ENCODE data around the gene UTP14C.
"Not testable (repeated sequence)": the region's sequence is repeated elsewhere in the genome, so short reads cannot be mapped to it uniquely, and the experiment has no call there.

UTP14C gene, protein sequence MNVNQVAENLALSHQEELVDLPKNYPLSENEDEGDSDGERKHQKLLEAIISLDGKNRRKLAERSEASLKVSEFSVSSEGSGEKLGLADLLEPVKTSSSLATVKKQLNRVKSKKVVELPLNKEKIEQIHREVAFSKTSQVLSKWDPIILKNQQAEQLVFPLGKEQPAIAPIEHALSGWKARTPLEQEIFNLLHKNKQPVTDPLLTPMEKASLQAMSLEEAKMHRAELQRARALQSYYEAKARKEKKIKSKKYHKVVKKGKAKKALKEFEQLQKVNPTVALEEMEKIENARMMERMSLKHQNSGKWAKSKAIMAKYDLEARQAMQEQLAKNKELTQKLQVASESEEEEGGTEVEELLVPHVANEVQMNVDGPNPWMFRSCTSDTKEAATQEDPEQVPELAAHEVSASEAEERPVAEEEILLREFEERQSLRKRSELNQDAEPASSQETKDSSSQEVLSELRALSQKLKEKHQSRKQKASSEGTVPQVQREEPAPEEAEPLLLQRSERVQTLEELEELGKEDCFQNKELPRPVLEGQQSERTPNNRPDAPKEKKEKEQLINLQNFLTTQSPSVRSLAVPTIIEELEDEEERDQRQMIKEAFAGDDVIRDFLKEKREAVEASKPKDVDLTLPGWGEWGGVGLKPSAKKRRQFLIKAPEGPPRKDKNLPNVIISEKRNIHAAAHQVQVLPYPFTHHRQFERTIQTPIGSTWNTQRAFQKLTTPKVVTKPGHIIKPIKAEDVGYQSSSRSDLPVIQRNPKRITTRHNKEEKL

GRCh38 chr13:52024481-52024880 lies at the start of gene UTP14C:
UTP14C (plus strand) TSS chr13:52024691; CDS start chr13:52028805, 4,114 bp downstream.
- in situ Hi-C loops (cut with HindIII; ENCODE audit: low sequenced_read_pairs): no loop called here

- in situ Hi-C loops (cut with HindIII; ENCODE audit: low sequenced_read_pairs): no loop called here
Measured at GRCh38 chr13:51976423-51976822, 48.1 kb upstream of the UTP14C start.

- in situ Hi-C loops (cut with HindIII; ENCODE audit: low sequenced_read_pairs): no loop called here
Measured at GRCh38 chr13:51976890-51977289, 47.6 kb upstream of the UTP14C start.

DNA sequence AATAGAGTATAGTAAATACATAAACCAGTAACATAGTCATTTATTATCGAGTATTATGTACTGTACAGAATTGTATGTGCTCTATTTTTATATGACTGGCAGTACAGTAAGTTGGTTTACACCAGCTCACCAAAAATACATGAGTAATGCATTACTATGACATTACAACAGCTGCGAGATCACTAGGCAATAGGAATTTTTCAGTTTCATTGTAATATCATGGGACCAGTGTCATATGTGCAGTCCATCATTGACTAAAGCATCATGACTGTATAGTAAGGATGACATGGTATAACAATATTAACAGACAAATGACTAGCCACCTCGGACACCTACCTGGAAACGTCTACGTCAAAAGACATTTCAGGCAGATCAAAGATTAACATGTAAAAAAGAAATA lies 46.9 kb upstream of the UTP14C start:
- in situ Hi-C loops (cut with HindIII; ENCODE audit: low sequenced_read_pairs): no loop called here

DNA sequence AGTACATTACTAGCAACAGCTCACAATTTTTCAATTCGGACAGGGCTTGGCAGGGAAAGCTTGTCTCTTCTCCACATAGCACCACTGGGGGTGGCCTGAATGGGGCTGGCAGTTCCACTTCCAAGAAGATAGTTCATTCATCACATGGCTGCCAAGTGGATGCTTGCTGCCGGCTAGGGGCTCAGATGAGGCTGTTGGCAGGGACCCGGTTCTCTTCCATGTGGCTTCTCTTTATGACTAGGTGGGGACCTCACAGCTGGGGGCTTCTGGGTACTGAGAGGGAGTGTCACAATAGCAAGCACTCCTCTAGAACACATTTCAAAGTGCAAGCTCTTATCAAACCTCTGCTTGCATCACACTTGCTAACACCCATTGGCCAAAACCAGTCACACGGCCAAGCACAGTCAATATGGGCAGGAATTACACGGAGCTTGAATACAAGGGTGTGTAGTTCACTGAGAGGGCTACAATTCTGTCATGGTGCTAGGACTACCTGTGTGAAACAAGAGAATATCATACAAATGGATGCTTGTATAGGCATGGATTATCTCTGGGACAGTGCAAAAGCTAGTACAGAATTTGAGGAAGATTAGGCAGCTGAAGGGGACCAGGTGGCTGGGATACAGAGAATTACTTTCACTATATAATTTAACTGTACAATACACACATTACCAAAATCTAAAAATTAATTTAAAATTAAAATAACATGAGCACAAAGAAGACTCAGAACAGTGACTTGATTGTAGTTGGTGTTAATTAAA lies 45.5 kb upstream of the UTP14C start:
- in situ Hi-C loops (cut with HindIII; ENCODE audit: low sequenced_read_pairs): no loop called here

DNA sequence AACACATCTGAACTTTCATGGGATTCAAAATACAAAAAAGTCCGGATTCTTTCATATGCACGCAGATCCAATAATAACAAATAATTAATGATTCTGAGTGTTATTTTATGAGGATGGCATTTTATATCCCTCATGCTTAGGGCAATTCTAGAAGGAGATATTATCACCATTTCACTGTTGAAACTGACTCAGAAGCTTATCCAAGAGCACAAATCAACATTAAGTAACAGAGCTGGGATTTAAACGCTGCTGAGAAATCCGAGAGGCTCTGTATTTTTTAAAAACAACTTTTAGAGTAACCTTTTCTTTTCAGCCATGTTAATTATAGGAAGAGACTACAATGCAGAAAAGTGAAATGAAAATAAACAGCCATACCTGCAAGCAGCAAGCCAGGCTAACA lies 43.6 kb upstream of the UTP14C start:
- in situ Hi-C loops (cut with HindIII; ENCODE audit: low sequenced_read_pairs): no loop called here

- in situ Hi-C loops (cut with HindIII; ENCODE audit: low sequenced_read_pairs): no loop called here
Measured at GRCh38 chr13:51981355-51981754, 43.1 kb upstream of the UTP14C start.

GRCh38 chr13:51983292-51983691 lies 41.2 kb upstream of the UTP14C start:
- in situ Hi-C loops (cut with HindIII; ENCODE audit: low sequenced_read_pairs): not testable (repeated sequence)

DNA sequence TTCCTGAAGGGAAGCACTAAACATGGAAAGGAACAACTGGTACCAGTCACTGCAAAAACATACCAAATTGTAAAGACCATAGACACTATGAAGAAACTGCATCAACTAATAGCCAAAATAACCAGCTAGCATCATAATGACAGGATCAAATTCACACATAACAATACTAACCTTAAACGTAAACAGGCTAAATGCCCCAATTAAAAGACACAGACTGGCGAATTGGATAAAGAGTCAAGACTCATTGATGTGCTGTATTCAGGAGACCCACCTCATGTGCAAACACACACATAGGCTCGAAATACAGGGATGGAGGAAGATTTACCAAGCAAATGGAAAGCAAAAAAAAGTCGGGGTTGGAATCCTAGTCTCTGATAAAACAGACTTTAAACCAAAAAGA lies 39.6 kb upstream of the UTP14C start:
- in situ Hi-C loops (cut with HindIII; ENCODE audit: low sequenced_read_pairs): not testable (repeated sequence)

- in situ Hi-C loops (cut with HindIII; ENCODE audit: low sequenced_read_pairs): no loop called here
Measured at GRCh38 chr13:51988988-51989618, 35.4 kb upstream of the UTP14C start.

DNA sequence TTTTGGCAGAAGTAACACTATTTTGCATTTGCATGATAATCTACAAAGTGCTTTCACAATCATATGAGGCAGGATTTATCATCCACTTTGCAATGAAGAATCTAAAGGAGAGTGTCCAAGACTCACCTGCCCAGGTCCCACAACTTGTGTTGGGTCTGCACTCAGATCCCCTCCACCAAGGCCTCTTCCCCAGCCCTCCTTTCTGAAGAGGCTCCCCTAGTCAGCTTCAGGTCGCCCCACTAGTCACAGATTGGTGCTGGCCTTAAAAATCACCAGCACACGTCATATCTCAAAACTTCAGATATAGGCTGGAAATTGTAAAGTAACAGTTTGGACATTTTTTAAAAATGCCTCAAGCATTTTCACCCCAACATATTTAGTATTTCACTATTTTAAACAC lies 30.8 kb upstream of the UTP14C start:
- in situ Hi-C loops (cut with HindIII; ENCODE audit: low sequenced_read_pairs): no loop called here

DNA sequence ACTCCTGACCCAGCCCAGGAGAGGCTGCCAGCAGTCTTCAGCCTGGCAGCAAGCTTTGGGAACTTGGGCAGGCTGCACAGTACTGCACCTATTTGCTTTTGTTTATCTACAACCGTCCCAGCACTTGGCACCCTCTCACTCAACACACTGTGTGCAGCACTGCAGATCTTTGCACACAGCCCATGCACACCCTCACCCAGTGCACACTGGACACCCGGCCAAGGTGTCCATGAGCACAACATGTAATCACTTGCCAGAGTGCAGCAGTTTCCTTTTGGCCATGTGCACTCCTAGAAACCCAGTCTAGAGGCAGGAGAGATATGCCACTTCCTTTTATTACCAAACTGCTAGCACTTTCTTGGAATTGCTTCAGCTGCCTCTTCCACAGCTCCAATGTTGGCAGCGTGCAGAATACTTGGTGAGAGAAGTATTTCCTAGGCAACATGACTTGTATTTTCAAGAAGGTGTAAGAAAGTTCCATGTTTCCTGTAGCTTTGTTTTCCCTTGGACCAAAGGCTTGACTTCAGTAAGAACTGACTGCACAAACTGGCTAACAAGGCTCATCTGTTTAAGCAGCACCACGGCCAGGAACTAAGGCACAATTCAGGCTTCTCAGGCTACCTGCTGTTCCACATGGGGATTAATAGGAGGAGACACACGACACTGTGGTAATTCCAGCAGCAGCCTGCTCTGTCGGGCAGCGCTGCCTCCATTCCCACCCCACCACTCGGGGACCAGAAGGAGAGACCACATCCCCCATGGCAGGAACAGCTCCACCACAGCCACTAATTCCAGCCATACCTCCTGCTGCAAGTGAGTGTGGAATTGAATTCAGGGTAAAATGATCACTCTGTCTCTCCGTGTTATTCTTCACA lies 28.6 kb upstream of the UTP14C start:
- in situ Hi-C loops (cut with HindIII; ENCODE audit: low sequenced_read_pairs): no loop called here

DNA sequence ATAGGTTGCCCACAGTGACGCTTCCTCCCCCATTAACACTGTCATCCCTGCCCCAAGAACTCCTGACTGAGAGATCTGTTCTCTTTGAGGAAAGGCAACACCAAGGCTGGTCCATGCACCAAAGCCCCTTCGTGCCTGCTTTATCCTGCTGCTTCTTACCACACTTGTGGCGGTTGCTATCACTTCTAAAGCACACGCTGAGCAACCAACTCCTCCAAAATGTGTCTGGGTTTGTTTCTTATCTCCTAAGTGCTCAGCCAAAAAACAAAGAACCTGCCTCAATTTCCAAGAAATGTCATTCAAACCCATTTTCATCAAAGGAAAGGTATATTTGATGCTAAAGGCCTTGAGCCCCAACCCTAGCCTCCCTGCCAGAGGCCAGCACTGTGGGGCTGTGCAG lies 27.9 kb upstream of the UTP14C start:
- in situ Hi-C loops (cut with HindIII; ENCODE audit: low sequenced_read_pairs): no loop called here

- in situ Hi-C loops (cut with HindIII; ENCODE audit: low sequenced_read_pairs): no loop called here
Measured at GRCh38 chr13:51997186-51997585, 27.3 kb upstream of the UTP14C start.

DNA sequence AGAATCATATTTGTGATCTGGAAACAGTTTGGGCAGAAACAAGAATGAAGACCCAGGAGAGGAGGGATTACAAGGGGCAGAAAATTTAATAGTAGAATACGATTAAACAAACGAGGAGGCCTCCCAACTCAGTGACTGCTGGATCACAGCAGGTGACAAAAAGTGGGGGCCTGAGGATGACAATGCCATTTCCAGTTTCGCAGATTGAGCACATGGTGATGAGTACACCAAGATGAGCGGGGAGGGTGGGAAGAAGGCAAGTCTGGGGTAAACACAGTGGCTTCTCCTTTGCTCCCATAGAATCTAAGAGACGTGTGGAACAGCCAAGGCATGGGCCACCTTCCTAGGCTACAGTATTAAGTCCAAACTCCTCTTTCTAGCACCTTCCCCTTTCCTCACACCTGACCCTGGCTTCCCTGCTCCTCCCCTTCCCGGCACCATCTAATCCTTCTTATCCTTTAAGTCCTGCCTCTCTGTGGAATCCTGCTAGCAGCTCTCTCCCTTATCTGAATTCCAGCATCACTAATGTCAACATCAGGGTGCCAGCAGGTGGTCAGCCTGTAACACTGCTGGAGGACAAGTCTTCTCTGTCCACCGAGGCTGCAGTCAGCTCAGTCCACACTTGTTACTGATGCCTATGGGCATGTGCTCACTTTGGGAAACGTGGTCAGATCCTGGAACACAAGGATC lies 26.7 kb upstream of the UTP14C start:
- in situ Hi-C loops (cut with HindIII; ENCODE audit: low sequenced_read_pairs): no loop called here

DNA sequence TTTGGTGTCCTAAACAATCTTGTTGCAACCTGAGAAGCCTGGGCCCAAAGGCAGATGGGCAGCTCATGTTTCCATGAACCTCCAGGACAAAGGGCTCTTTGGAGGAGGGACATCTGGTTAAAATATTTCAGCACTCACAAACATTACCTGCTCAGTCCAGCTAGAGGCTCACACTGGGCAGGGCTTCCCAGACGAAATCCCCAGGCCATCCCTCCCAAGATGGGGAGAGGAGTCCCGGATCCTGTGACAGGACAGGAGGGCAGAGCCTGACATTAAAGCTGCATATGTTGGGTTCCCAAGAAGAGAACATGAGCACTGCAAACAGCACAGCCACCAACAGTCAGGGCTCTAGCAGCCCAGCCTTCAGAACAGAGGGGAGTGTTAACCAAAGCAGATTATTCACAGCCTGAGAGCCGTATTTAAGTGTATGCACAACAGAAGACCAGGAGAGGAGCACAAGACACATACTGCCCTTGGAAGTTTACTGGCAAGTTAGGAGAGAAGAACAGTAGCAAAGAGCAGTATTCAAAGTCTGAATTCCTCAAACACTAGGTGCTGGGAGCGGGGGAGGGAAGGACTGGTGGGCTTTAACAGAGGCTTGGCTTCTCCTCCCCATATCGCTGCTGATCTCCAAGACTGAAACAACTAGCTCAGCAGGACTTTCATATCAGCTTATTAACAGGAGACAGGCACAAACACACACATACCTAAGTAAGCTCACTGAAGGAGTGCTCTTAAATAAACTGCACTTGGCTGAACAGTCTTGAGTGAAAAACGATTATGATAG lies 25.6 kb upstream of the UTP14C start:
- in situ Hi-C loops (cut with HindIII; ENCODE audit: low sequenced_read_pairs): no loop called here

- in situ Hi-C loops (cut with HindIII; ENCODE audit: low sequenced_read_pairs): no loop called here
Measured at GRCh38 chr13:51999510-51999911, 25.0 kb upstream of the UTP14C start.

DNA sequence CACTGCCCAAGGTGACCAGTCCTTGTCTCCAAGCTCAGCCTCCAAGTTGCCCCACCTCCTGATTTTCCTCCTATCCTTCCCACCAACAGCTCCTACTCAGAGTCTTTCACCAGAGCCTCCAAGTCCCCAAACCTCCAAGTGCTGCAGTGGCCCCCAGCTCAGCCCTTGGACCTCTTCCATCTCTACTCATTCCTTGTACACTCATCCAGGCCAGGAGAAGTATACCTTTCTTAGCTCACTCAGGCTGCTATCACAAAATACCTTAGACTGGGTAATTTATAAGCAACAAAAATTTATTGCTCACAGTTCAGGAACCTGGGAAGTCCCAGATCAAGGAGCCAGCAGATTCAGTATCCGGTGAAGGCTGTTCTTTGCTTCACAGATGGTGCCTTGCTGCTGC lies 24.6 kb upstream of the UTP14C start:
- in situ Hi-C loops (cut with HindIII; ENCODE audit: low sequenced_read_pairs): no loop called here
